Measurements from ENCODE around the gene ATRNL1.

- TF ChIP-seq POLR2A (IDR thresholded peaks at IDR 0.05) (no peak), POLR2AphosphoS5 (IDR thresholded peaks at IDR 0.05) (no peak)
- TF ChIP-seq, protein P1, sequence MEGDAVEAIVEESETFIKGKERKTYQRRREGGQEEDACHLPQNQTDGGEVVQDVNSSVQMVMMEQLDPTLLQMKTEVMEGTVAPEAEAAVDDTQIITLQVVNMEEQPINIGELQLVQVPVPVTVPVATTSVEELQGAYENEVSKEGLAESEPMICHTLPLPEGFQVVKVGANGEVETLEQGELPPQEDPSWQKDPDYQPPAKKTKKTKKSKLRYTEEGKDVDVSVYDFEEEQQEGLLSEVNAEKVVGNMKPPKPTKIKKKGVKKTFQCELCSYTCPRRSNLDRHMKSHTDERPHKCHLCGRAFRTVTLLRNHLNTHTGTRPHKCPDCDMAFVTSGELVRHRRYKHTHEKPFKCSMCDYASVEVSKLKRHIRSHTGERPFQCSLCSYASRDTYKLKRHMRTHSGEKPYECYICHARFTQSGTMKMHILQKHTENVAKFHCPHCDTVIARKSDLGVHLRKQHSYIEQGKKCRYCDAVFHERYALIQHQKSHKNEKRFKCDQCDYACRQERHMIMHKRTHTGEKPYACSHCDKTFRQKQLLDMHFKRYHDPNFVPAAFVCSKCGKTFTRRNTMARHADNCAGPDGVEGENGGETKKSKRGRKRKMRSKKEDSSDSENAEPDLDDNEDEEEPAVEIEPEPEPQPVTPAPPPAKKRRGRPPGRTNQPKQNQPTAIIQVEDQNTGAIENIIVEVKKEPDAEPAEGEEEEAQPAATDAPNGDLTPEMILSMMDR (IDR thresholded peaks at IDR 0.05) = no peak
These were observed 43.5 kb downstream of the ATRNL1 start for GRCh38 chr10:115136616-115137015.

Data from prostate gland (tissue), 2 donors.